Kidney epithelial cell (primary cell): Measurements from ENCODE around the gene NINJ1. TPM values are rescaled to one million over a fixed set of nuclear protein-coding genes. Genes with fewer than 3 reads are reported as not detected.
"Not testable (repeated sequence)": the region's sequence is repeated elsewhere in the genome, so short reads cannot be mapped to it uniquely, and the experiment has no call there.

Experiments
- DNase-seq: peaks from one replicate; pipeline ENCODE4 v3.0.0-alpha.2; 2010; ENCODE audit warnings: low read depth
- H3K27me3 ChIP-seq: 2 replicates; pipeline ENCODE4 v1.6.0; 2011; ENCODE audit warnings: low read length; ENCODE audit not compliant: control insufficient read depth, insufficient read depth
- H3K36me3 ChIP-seq: 2 replicates; pipeline ENCODE4 v1.5.1; 2011; ENCODE audit warnings: low read length; ENCODE audit not compliant: control insufficient read depth, insufficient read depth
- H3K4me3 ChIP-seq: 2 replicates; pipeline ENCODE4 v1.5.1; 2011; ENCODE audit warnings: low read depth, mild to moderate bottlenecking, control low read depth, low read length
- total RNA-seq: library from RNA; depleted of rRNA; stranded (reverse); fragments of >200 nt; gene quantifications from 2 replicates; pipeline ENCODE4 v1.2.3, GENCODE V29; 2015
- TF ChIP-seq, protein P1 (sequence below): IDR thresholded peaks from 2 replicates; pipeline ENCODE4 v1.5.1; 2011; ENCODE audit warnings: mild to moderate bottlenecking, moderate library complexity, low read length, control low read depth, inconsistent platforms; ENCODE audit not compliant: insufficient read depth, poor library complexity, severe bottlenecking

NINJ1 gene
- total RNA-seq, 1 donor from 2014 or later = 66.4 TPM

DNA sequence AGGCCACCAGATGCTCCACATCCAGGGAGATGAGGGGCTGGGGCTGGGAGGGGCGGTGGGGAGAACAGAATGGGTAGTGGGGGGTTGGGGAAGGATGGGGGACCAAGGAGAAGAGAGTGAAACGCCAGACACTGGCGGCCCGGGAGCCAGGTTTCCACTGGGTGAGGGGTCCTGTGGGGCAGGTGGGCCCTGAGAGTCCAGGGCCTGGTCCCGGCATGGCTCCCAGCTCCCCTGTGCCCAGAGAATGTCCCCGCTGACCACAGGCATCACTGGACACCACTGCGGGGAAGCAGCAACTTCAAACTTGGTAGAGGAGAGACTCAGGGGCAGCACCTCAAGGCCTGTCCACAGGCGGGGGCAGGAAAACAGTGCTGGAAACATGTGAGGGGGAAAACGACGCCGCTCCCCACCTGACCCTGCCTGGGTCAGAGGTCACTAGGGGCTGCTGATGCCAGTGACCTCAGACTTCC lies 13.2 kb downstream of the NINJ1 start:
- TF ChIP-seq, protein P1, sequence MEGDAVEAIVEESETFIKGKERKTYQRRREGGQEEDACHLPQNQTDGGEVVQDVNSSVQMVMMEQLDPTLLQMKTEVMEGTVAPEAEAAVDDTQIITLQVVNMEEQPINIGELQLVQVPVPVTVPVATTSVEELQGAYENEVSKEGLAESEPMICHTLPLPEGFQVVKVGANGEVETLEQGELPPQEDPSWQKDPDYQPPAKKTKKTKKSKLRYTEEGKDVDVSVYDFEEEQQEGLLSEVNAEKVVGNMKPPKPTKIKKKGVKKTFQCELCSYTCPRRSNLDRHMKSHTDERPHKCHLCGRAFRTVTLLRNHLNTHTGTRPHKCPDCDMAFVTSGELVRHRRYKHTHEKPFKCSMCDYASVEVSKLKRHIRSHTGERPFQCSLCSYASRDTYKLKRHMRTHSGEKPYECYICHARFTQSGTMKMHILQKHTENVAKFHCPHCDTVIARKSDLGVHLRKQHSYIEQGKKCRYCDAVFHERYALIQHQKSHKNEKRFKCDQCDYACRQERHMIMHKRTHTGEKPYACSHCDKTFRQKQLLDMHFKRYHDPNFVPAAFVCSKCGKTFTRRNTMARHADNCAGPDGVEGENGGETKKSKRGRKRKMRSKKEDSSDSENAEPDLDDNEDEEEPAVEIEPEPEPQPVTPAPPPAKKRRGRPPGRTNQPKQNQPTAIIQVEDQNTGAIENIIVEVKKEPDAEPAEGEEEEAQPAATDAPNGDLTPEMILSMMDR = no peak
- no peaks in the 10 kb centered on the region for H3K27me3 ChIP-seq
- H3K36me3 ChIP-seq = no peaks in the 10 kb centered on the region
- DNase-seq = no peak
- H3K4me3 ChIP-seq = no peak overlapping the region

DNA sequence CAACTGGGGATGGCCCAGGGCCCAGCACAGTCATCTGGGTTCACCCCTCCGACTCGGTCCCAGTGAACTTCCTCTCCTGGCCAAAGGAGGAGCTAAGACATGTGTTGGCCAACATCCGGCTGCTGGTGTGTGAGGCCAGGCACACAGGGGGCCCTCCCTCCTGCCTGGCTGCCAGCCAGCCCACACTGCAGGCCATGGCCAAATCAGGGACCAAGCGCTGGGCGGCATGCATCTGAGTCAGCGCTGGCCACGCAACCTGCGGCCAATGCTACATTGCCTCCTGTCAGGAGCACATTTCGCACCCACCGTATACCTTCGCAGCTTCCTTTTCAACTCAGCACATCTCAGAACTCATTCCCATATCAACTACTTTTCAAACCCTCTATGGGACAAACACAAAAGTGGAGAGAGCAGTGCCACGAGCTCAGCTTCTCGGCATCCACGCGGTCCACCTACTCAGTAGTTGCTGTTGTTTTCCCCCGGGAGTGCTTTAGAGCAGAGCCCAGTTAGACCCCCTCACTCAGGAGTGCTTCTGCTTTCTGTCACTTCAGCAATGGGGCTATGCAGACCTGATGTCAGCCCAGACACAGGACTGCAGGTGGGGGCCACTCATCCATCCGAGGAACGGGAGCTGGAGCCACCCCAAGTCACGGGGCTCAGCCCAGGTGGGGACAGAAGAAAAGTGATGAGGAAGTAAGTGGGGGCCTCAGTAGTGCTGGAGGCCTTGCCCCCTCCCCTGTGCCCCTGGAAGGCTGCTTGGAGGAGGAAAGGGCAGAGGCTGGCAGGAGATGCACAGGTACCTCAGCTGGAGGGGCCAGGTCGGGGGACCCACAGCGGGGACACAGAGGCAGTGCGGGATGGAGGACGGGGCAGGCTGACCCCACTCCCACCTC lies 13.9 kb downstream of the NINJ1 start:
- no peaks in the 10 kb centered on the region for H3K36me3 ChIP-seq
- H3K4me3 ChIP-seq = no peak overlapping the region
- H3K27me3 ChIP-seq = no peaks in the 10 kb centered on the region
- TF ChIP-seq, protein P1 = peak; percentile 23
- no peak for DNase-seq

DNA sequence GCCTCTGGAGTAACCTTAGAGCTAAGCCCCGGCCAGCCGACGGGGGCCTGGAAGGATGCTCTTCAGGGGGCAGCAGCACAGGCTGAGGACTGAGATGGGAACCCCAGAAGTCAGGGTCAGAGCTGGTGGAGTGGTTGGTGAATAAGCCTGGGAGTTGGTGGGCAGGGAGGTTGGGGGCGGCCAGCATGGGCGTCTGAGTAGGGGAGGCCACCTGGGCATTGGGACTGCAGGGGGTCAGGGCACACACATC lies 14.4 kb downstream of the NINJ1 start:
- no peak overlapping the region for H3K4me3 ChIP-seq
- no peaks in the 10 kb centered on the region for H3K27me3 ChIP-seq
- no peak for DNase-seq
- TF ChIP-seq, protein P1 = no peak
- H3K36me3 ChIP-seq = no peaks in the 10 kb centered on the region

DNA sequence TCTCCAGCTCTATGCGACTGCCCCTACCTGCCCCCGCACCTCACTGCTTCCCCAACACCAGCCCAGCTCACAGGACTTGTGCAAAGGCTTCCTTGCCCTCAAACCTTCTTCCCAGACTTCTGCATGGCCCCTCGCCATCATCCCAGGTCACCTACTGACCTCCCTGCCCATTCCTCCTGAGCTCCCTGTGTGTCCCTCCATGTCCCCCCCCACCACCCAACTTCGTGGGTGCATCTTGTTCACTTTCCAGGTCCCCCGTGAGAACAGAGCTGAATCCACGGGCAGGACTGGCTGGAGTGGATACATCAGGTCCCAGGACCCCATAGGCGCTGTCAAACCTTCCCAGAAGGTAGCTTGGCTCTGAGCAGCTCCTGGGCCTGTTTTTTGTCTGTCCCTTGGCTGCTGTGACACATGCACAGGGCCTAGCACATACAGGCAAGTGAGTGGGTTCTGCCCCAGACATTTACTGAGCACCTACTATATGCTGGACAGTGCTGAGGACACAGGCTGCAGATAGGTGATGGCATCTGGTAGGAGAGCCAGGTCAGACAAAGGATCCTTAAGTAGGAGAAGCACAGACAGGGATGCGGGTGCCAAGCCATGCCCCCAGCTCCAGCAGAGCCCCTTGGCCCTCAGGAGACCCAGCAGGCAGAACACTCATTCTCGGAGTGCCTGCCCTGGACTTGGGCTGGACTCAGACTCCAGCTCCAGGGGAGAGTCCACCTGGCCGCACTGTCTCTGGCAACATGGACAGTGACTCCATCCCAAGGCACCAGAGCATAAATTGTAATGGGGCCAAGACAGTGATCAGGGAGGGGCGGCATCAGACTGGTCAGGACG lies 15.0 kb downstream of the NINJ1 start:
- Histone ChIP-seq H3K27me3 (no peaks in the 10 kb centered on the region), H3K36me3 (no peaks in the 10 kb centered on the region), H3K4me3 (no peak overlapping the region)
- no peak for DNase-seq
- TF ChIP-seq, protein P1 = no peak

DNA sequence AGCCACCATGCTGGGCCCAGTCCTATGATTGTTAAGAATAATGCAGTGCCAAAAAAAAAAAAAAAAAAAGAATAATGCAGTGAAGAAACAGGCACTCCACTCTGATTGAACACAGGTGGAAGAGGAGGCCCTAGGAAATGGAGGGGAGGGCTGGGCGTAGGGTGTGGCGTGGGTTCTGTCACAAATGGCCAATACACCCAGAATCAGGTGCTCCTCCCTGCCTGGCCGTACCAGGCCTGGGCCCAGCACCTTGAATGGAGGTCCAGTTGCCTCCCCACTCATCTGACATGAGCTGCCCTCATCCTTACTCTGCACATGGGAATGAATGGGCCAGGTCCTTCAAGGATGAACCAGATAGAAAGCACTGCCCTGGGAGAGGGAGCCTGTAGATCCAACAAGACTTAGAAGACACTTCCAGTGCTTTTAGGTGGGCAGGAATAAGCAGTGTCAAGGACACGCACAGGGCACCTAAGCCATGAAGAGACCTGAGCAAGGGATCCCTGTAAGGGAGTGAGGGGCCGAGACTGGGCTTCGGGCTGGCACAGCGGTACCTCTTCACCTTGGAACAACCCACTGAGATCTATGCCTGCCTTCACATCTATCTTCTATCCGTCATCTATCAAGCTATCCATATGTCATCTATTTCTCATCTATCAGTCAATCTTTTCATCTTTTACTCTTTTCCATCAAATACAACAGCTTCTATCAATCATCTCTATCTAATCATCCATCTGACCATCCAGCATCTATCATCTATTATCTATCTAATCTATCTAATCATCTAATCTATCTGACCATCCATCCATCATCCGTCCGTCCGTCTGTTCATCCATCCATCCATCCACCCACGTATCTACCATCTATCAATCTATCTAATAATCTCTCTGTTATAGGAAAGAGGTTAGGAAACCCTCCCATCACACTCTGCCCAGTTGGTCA lies 15.9 kb downstream of the NINJ1 start:
- H3K27me3 ChIP-seq = no peaks in the 10 kb centered on the region
- no peaks in the 10 kb centered on the region for H3K36me3 ChIP-seq
- no peak overlapping the region for H3K4me3 ChIP-seq
- DNase-seq = no peak
- TF ChIP-seq, protein P1 = no peak

DNA sequence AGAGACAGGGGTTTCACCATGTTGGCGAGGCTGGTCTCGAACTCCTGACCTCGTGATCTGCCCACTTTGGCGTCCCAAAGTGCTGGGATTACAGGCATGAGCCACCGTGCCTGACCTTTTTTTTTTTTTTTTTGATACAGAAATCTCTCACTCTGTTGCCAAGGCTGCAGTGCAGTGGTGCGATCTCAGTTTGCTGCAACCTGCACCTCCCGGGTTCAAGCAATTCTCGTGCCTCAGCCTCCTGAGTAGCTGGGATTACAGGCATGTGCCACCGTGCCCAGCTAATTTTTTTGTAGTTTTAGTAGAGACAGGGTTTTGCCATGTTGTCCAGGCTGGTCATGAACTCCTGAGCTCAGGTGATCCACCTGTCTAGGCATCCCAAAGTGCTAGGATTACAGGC lies 16.5 kb downstream of the NINJ1 start:
- H3K4me3 ChIP-seq, DNase-seq, H3K27me3 ChIP-seq, H3K36me3 ChIP-seq: not testable (repeated sequence)
